Measurements from ENCODE around the gene TMEM86B.

DNA sequence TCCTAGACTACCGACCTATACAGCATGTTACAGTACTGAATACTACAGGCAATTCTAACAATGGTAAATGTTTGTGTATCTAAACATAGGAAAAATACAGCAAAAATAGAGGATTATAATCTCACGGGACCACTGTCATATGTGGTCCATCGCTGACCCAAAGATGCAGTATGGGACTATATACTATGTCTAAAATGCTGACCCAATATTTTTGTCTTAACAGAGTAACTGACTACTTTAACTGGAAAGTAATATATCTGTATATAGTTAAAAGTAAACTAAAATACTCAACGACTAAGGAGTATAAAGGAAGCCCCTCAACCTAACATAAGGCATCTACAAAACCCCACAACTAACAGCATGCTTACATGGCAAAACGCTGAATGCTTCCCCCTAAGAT is 4.4 kb upstream of the TMEM86B start:
- no peak for TF ChIP-seq CTCF (IDR thresholded peaks at IDR 0.05)
- TF ChIP-seq POLR2A (IDR thresholded peaks at IDR 0.05) = no peak
- TF ChIP-seq POLR2AphosphoS5 (IDR thresholded peaks at IDR 0.05) = no peak
- no peak for TF ChIP-seq EP300 (IDR thresholded peaks at IDR 0.05)
